Omental fat pad (tissue), 4 donors: ENCODE data around the gene RHOV. TPM values are rescaled to one million over a fixed set of nuclear protein-coding genes. Genes with fewer than 3 reads are reported as not detected.
A peak's percentile ranks its signal among the peaks of the same experiment; 100 is the strongest.

ENCODE experiments used
- ATAC-seq: fragments of 150-250 bp; one replicate; pipeline ENCODE4 v1.9.1; 2016; ENCODE audit warnings: mild to moderate bottlenecking, moderate library complexity; ENCODE audit not compliant: low FRiP score
- DNase-seq: peaks from one replicate; pipeline ENCODE4 v3.0.0-alpha.2; 2019; ENCODE audit warnings: low spot score
- total RNA-seq, 4 donors: library from RNA; depleted of rRNA; stranded (reverse); fragments of >200 nt; gene quantifications; one replicate each; pipeline ENCODE4 v1.1.0, GENCODE V29; 2016
- TF ChIP-seq, protein P1 (sequence below), 3 donors: fragments of 450-650 bp; IDR thresholded peaks; one replicate each; pipeline ENCODE4 v1.5.1; 2016 to 2017; ENCODE audit warnings: antibody characterized with exemption in 3 of 3, mild to moderate bottlenecking in 3 of 3, moderate library complexity in 2 of 3

Gene RHOV
- total RNA-seq, 4 donors from 2014 or later: not detected

GRCh38 chr15:40902605-40903561 lies 28.8 kb upstream of the RHOV start:
- TF ChIP-seq, protein P1, sequence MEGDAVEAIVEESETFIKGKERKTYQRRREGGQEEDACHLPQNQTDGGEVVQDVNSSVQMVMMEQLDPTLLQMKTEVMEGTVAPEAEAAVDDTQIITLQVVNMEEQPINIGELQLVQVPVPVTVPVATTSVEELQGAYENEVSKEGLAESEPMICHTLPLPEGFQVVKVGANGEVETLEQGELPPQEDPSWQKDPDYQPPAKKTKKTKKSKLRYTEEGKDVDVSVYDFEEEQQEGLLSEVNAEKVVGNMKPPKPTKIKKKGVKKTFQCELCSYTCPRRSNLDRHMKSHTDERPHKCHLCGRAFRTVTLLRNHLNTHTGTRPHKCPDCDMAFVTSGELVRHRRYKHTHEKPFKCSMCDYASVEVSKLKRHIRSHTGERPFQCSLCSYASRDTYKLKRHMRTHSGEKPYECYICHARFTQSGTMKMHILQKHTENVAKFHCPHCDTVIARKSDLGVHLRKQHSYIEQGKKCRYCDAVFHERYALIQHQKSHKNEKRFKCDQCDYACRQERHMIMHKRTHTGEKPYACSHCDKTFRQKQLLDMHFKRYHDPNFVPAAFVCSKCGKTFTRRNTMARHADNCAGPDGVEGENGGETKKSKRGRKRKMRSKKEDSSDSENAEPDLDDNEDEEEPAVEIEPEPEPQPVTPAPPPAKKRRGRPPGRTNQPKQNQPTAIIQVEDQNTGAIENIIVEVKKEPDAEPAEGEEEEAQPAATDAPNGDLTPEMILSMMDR (IDR thresholded peaks at IDR 0.05): no peak
- DNase-seq: no peak

DNA sequence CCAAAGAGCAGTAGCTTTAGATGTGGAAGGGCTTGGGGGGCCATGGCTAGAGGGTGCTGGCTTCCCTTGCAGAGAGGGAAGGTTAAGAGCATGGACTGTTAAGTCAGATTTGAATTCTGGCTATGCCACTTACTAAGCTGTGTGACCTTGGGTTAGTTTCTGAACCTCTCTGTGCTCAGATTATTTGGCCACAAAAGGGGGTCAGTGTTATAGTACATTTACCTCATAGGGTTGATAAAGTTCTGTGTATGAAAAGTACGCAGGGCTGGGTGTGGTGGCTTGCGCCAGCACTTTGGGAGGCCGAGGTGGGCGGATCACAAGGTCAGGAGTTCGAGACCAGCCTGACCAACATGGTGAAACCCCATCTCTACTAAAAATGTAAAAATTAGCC lies 27.0 kb upstream of the RHOV start:
- no peak for DNase-seq
- TF ChIP-seq, protein P1 (IDR thresholded peaks at IDR 0.05): no peak
- no peak for ATAC-seq

More at GRCh38 chr15:40902605-40903561, 28.8 kb upstream of the RHOV start:
- no peak for ATAC-seq

DNA sequence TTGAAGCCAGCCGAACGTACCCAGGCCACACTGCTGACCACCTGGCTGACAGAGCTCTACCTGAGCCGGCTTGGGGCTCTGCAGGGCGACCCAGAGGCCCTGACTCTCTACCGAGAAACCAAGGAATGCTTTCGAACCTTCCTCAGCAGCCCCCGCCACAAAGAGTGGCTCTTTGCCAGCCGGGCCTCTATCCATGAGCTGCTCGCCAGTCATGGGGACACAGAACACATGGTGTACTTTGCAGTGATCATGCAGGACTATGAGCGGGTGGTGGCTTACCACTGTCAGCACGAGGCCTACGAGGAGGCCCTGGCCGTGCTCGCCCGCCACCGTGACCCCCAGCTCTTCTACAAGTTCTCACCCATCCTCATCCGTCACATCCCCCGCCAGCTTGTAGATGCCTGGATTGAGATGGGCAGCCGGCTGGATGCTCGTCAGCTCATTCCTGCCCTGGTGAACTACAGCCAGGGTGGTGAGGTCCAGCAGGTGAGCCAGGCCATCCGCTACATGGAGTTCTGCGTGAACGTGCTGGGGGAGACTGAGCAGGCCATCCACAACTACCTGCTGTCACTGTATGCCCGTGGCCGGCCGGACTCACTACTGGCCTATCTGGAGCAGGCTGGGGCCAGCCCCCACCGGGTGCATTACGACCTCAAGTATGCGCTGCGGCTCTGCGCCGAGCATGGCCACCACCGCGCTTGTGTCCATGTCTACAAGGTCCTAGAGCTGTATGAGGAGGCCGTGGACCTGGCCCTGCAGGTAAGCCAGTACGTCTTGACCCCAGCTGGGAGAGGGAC lies 26.4 kb upstream of the RHOV start:
- TF ChIP-seq, protein P1 (IDR thresholded peaks at IDR 0.05): no peak
- DNase-seq (no peak), ATAC-seq (no peak)

DNA sequence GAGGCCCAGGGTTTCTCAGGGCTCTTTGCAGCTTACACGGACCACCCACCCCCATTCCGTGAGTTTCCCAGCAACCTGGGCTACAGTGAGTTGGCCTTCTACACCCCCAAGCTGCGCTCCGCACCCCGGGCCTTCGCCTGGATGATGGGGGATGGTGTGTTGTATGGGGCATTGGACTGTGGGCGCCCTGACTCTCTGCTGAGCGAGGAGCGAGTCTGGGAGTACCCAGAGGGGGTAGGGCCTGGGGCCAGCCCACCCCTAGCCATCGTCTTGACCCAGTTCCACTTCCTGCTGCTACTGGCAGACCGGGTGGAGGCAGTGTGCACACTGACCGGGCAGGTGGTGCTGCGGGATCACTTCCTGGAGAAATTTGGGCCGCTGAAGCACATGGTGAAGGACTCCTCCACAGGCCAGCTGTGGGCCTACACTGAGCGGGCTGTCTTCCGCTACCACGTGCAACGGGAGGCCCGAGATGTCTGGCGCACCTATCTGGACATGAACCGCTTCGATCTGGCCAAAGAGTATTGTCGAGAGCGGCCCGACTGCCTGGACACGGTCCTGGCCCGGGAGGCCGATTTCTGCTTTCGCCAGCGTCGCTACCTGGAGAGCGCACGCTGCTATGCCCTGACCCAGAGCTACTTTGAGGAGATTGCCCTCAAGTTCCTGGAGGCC lies 25.6 kb upstream of the RHOV start:
- no peak for DNase-seq
- ATAC-seq: no peak
- TF ChIP-seq, protein P1 (IDR thresholded peaks at IDR 0.05): no peak

GRCh38 chr15:40894681-40895448 lies 20.8 kb upstream of the RHOV start:
- TF ChIP-seq, protein P1 (IDR thresholded peaks at IDR 0.05): peak in 2 of 3 donors; percentile 14 to 46
- peak; percentile 49 for ATAC-seq
- DNase-seq: no peak
